A673 (cell line): ENCODE results near the gene AHRR.

ENCODE experiments used
- EZH2 ChIP-seq: fragments of 200-600 bp; sonication (generic); IDR thresholded peaks from 2 replicates; pipeline ENCODE4 v1.6.1; 2017; ENCODE audit warnings: borderline replicate concordance, low read depth, mild to moderate bottlenecking, mixed read lengths, antibody characterized with exemption, low read length; ENCODE audit not compliant: poor library complexity, severe bottlenecking
- TF ChIP-seq, protein P1 (sequence below): fragments of 300-800, 200-600 bp; sonication (generic); conservative IDR thresholded peaks from 2 replicates; pipeline ENCODE4 v1.5.1; 2017; ENCODE audit warnings: low read depth, mild to moderate bottlenecking, antibody characterized with exemption, low read length, moderate library complexity, mixed read lengths

DNA sequence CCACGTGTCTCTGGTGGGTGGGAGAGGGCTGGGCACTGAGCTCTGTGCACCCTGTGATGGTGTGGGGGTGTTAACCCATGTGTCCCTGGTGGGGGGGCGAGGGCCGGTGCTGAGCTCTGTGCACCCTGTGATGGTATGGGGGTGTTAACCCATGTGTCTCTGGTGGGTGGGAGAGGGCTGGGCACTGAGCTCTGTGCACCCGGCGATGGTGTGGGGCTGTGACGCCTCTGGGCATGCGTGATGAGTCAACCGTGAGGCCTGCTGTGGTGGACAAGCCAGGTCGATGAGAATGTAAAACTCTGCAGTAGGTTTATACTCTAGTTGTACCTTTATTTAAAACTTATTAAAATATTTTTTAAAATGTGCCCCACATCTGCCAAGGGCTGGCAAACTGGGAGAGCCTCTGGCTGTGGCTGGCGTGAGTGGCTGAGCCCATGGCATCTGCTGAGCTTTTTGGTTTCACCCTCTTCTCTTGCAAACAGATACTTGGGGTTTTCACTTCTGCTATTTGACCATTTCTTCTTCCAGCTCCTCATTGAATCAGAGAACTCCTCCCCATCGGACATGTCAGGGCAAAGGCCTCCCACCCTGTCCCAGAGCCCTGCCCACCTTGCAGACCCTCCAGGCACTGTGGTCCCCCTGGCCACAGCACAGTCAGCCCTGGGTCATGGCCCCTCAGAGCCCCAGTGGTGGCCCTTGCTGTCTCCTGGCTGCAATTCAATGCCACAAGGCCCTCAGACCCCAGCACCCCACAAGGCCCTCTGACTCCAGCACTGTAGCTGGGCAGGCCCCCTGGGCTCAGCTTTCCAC is 103.0 kb downstream of the AHRR start:
- TF ChIP-seq, protein P1, sequence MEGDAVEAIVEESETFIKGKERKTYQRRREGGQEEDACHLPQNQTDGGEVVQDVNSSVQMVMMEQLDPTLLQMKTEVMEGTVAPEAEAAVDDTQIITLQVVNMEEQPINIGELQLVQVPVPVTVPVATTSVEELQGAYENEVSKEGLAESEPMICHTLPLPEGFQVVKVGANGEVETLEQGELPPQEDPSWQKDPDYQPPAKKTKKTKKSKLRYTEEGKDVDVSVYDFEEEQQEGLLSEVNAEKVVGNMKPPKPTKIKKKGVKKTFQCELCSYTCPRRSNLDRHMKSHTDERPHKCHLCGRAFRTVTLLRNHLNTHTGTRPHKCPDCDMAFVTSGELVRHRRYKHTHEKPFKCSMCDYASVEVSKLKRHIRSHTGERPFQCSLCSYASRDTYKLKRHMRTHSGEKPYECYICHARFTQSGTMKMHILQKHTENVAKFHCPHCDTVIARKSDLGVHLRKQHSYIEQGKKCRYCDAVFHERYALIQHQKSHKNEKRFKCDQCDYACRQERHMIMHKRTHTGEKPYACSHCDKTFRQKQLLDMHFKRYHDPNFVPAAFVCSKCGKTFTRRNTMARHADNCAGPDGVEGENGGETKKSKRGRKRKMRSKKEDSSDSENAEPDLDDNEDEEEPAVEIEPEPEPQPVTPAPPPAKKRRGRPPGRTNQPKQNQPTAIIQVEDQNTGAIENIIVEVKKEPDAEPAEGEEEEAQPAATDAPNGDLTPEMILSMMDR, result no peak
- TF ChIP-seq EZH2, result no peak
